GM18526 (cell line): ENCODE data around the gene INF2.

Experiments
- POLR2A ChIP-seq: IDR thresholded peaks from 3 replicates; pipeline ENCODE4 v1.6.1; 2011; ENCODE audit not compliant: insufficient read length; ENCODE audit errors: extremely low read depth

INF2 gene

GRCh38 chr14:104756477-104757237 lies 67.2 kb downstream of the INF2 start:
- TF ChIP-seq POLR2A, result no peak

GRCh38 chr14:104757238-104757585 lies 67.8 kb downstream of the INF2 start:
- no peak for TF ChIP-seq POLR2A

- no peak for TF ChIP-seq POLR2A
Measured at GRCh38 chr14:104757681-104758392, 68.4 kb downstream of the INF2 start.

GRCh38 chr14:104758981-104759969 lies 69.9 kb downstream of the INF2 start:
- no peak for TF ChIP-seq POLR2A

GRCh38 chr14:104765517-104765916 lies 76.1 kb downstream of the INF2 start:
- TF ChIP-seq POLR2A, result no peak

GRCh38 chr14:104766256-104766862 lies 76.9 kb downstream of the INF2 start:
- no peak for TF ChIP-seq POLR2A

- TF ChIP-seq POLR2A, result no peak
Measured at GRCh38 chr14:104766863-104767633, 77.6 kb downstream of the INF2 start.

GRCh38 chr14:104767634-104767918 lies 78.2 kb downstream of the INF2 start:
- no peak for TF ChIP-seq POLR2A

GRCh38 chr14:104768437-104769323 lies 79.3 kb downstream of the INF2 start:
- no peak for TF ChIP-seq POLR2A

- no peak for TF ChIP-seq POLR2A
Measured at GRCh38 chr14:104769324-104770071, 80.1 kb downstream of the INF2 start.

GRCh38 chr14:104770072-104770579 lies 80.7 kb downstream of the INF2 start:
- no peak for TF ChIP-seq POLR2A

- TF ChIP-seq POLR2A, result no peak
Measured at GRCh38 chr14:104770851-104771272, 81.4 kb downstream of the INF2 start.

GRCh38 chr14:104771374-104771773 lies 82.0 kb downstream of the INF2 start:
- no peak for TF ChIP-seq POLR2A
